Measurements from ENCODE around the gene SPINT1.

Gene SPINT1

GRCh38 chr15:40828447-40829036 lies 15.3 kb upstream of the SPINT1 start, which contains the start of gene PPP1R14D:
Gene PPP1R14D (minus strand): TSS chr15:40828708. CDS start chr15:40828641, 67 bp downstream.
- no peak for DNase-seq (ENCODE audit: low read depth)

- no peak for DNase-seq (ENCODE audit: low read depth)
These were observed 14.7 kb upstream of the SPINT1 start for GRCh38 chr15:40829115-40829514.

- DNase-seq (ENCODE audit: low read depth) = no peak
These were observed 13.0 kb upstream of the SPINT1 start for GRCh38 chr15:40830884-40831283.

GRCh38 chr15:40831861-40832260 lies 12.0 kb upstream of the SPINT1 start:
- DNase-seq (ENCODE audit: low read depth) = no peak

GRCh38 chr15:40832903-40833302 lies 10.9 kb upstream of the SPINT1 start:
- no peak for DNase-seq (ENCODE audit: low read depth)

GRCh38 chr15:40836020-40836419 lies 7.8 kb upstream of the SPINT1 start:
- no peak for DNase-seq (ENCODE audit: low read depth)

- no peak for DNase-seq (ENCODE audit: low read depth)
These were observed 5.1 kb upstream of the SPINT1 start for GRCh38 chr15:40838756-40839155.

GRCh38 chr15:40841741-40842140 lies 2.1 kb upstream of the SPINT1 start:
- DNase-seq (ENCODE audit: low read depth) = no peak

- no peak for DNase-seq (ENCODE audit: low read depth)
These were observed 475 bp upstream of the SPINT1 start for GRCh38 chr15:40843261-40843884.

- no peak for DNase-seq (ENCODE audit: low read depth)
These were observed 815 bp downstream of the SPINT1 start for GRCh38 chr15:40844696-40845030.

GRCh38 chr15:40845036-40845435 lies 1.2 kb downstream of the SPINT1 start:
- DNase-seq (ENCODE audit: low read depth) = no peak

- no peak for DNase-seq (ENCODE audit: low read depth)
These were observed 1.9 kb downstream of the SPINT1 start for GRCh38 chr15:40845511-40846284.

- no peak for DNase-seq (ENCODE audit: low read depth)
These were observed 3.0 kb downstream of the SPINT1 start for GRCh38 chr15:40846841-40847222.

- no peak for DNase-seq (ENCODE audit: low read depth)
These were observed 3.5 kb downstream of the SPINT1 start for GRCh38 chr15:40847223-40847961.

- no peak for DNase-seq (ENCODE audit: low read depth)
These were observed 6.8 kb downstream of the SPINT1 start for GRCh38 chr15:40850576-40851112.

GRCh38 chr15:40852529-40852928 lies 8.7 kb downstream of the SPINT1 start:
- no peak for DNase-seq (ENCODE audit: low read depth)

GRCh38 chr15:40853241-40853890 lies 9.5 kb downstream of the SPINT1 start:
- DNase-seq (ENCODE audit: low read depth) = no peak

- DNase-seq (ENCODE audit: low read depth) = no peak
These were observed 10.3 kb downstream of the SPINT1 start for GRCh38 chr15:40854161-40854560.

- no peak for DNase-seq (ENCODE audit: low read depth)
These were observed 11.9 kb downstream of the SPINT1 start for GRCh38 chr15:40855706-40856234.

- DNase-seq (ENCODE audit: low read depth) = no peak
These were observed 12.9 kb downstream of the SPINT1 start for GRCh38 chr15:40856746-40857145.

GRCh38 chr15:40857601-40858341 lies 13.9 kb downstream of the SPINT1 start:
- peak; percentile 27 for DNase-seq (ENCODE audit: low read depth)

Data from HS-27A (cell line).